Loucy (cell line): ENCODE measurements around the gene DDX17.

Experiments
- H2AFZ ChIP-seq: fragments of 200-600 bp; sonication (generic); 2 replicates; pipeline ENCODE4 v1.6.0; 2016; ENCODE audit warnings: antibody characterized with exemption, mild to moderate bottlenecking, low read length, moderate library complexity
- H3F3A ChIP-seq: fragments of 200-600 bp; 2 replicates; pipeline ENCODE4 v1.6.0; 2016; ENCODE audit warnings: antibody characterized with exemption, low read depth, mild to moderate bottlenecking
- H3K27me3 ChIP-seq: fragments of 200-600 bp; sonication (generic); 2 replicates; pipeline ENCODE4 v1.6.1; 2014; ENCODE audit warnings: low read length, mild to moderate bottlenecking; ENCODE audit not compliant: insufficient read depth, poor library complexity, severe bottlenecking
- H3K36me3 ChIP-seq: fragments of 200-600 bp; sonication (generic); 2 replicates; pipeline ENCODE4 v1.6.1; 2016; ENCODE audit warnings: low read length; ENCODE audit not compliant: insufficient read depth
- H3K4me1 ChIP-seq: fragments of 200-600 bp; sonication (generic); 2 replicates; pipeline ENCODE4 v1.5.1; 2014; ENCODE audit warnings: low read length, mild to moderate bottlenecking; ENCODE audit not compliant: insufficient read depth, poor library complexity, severe bottlenecking
- H3K4me2 ChIP-seq: fragments of 200-600 bp; sonication (generic); 2 replicates; pipeline ENCODE4 v1.6.0; 2014; ENCODE audit warnings: antibody characterized with exemption, low read length, low read depth, mild to moderate bottlenecking; ENCODE audit not compliant: poor library complexity, severe bottlenecking
- H3K4me3 ChIP-seq: fragments of 200-600 bp; sonication (generic); 2 replicates; pipeline ENCODE4 v1.5.1; 2014; ENCODE audit warnings: low read length, mild to moderate bottlenecking, mixed read lengths; ENCODE audit not compliant: poor library complexity, severe bottlenecking
- H3K79me2 ChIP-seq: fragments of 200-600 bp; sonication (generic); 2 replicates; pipeline ENCODE4 v1.6.1; 2014; ENCODE audit warnings: low read length; ENCODE audit not compliant: insufficient read depth
- H3K9ac ChIP-seq: fragments of 200-600 bp; sonication (generic); 2 replicates; pipeline ENCODE4 v1.6.0; 2014; ENCODE audit warnings: mild to moderate bottlenecking, low read depth, low read length, moderate library complexity; ENCODE audit not compliant: poor library complexity, severe bottlenecking
- H3K9me2 ChIP-seq: fragments of 200-600 bp; sonication (generic); replicated peaks from 2 replicates; pipeline ENCODE4 v1.6.1; 2016; ENCODE audit warnings: low read depth, low read length, mixed read lengths
- H3K9me3 ChIP-seq: fragments of 200-600 bp; sonication (generic); 2 replicates; pipeline ENCODE4 v1.6.1; 2014; ENCODE audit warnings: mild to moderate bottlenecking, antibody characterized with exemption, low read length, low read depth; ENCODE audit not compliant: insufficient read depth
- H4K20me1 ChIP-seq: fragments of 200-600 bp; sonication (generic); 2 replicates; pipeline ENCODE4 v1.6.0; 2014; ENCODE audit warnings: antibody characterized with exemption, low read length, mild to moderate bottlenecking; ENCODE audit not compliant: insufficient read depth, poor library complexity, severe bottlenecking
- CTCF ChIP-seq: fragments of 200-600 bp; sonication (generic); conservative IDR thresholded peaks from 2 replicates; pipeline ENCODE4 v1.5.1; 2014; ENCODE audit warnings: mild to moderate bottlenecking, antibody characterized with exemption, low read length
- EZH2phosphoT487 ChIP-seq: fragments of 200-600 bp; IDR thresholded peaks from 2 replicates; pipeline ENCODE4 v1.6.1; 2018; ENCODE audit warnings: antibody characterized with exemption, mild to moderate bottlenecking, moderate library complexity, borderline replicate concordance

Gene DDX17

GRCh38 chr22:38455530-38456271, 50.4 kb downstream of the DDX17 start:
- Histone ChIP-seq H3K27me3 (no peaks in the 10 kb centered on the region), H3K9ac (no peak overlapping the region), H3K36me3 (no peaks in the 10 kb centered on the region), H3K4me2 (no peak overlapping the region), H3F3A (no peaks in the 10 kb centered on the region), H3K9me2 (no peaks in the 10 kb centered on the region), H3K9me3 (no peaks in the 10 kb centered on the region), H4K20me1 (no peaks in the 10 kb centered on the region), H3K4me3 (no peak overlapping the region), H3K4me1 (no peaks in the 10 kb centered on the region), H2AFZ (no peak overlapping the region), H3K79me2 (no peaks in the 10 kb centered on the region)
- no peak for TF ChIP-seq EZH2phosphoT487
- TF ChIP-seq CTCF, result no peak

GRCh38 chr22:38455076-38455529, 51.0 kb downstream of the DDX17 start, which contains the start of gene KCNJ4:
Gene KCNJ4, minus strand, starts transcription at chr22:38455199. Its CDS starts 27,067 bp downstream, at chr22:38428132.
- no peaks in the 10 kb centered on the region for H3K79me2 ChIP-seq
- H3K36me3 ChIP-seq, result no peaks in the 10 kb centered on the region
- H3K4me3 ChIP-seq, result no peak within 1 kb of the TSS
- no peaks in the 10 kb centered on the region for H3K27me3 ChIP-seq
- no peaks in the 10 kb centered on the region for H3K4me1 ChIP-seq
- no peaks in the 10 kb centered on the region for H4K20me1 ChIP-seq
- H3K9me2 ChIP-seq, result no peaks in the 10 kb centered on the region
- no peak within 1 kb of the TSS for H3K4me2 ChIP-seq
- no peak within 1 kb of the TSS for H2AFZ ChIP-seq
- H3K9me3 ChIP-seq, result no peaks in the 10 kb centered on the region
- no peak within 1 kb of the TSS for H3K9ac ChIP-seq
- no peaks in the 10 kb centered on the region for H3F3A ChIP-seq
- no peak for TF ChIP-seq CTCF
- no peak for TF ChIP-seq EZH2phosphoT487

DNA sequence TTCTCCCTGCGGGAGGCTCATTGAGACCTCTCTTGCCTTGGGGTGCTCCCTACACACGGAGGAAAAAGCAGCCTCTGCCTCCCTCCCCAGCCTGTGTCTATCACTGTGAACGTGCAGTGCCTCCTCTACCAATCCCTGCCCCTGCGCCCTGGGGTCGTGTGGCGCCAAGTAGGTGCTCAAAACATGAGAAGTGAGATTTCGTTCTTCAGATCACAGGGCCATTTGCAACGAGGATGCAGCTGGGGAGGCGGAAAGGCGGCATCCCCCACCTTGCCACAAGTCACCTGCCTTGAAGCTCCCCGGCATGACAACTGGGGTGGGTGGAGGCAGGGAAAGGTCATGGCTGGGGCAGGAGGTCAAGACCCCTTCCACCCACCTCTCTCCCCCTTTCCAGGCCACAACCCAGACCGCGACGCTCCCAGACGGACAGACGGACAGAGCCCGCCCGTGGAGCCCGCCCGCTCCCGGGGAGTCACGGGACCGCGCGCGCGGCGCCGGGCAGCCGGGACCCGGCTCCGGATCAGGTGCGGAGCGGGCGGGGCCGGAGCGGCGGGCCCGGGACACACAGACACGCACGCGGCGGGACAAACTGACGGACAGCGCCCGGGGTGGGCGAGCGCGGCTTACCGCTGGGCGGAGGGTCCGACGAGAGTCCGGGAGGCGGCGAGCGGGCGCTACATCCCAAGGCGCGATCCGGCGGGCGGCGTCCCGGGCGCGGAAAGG, 51.6 kb downstream of the DDX17 start:
- Histone ChIP-seq H3K9me3 (no peaks in the 10 kb centered on the region), H2AFZ (no peak overlapping the region), H3K9me2 (no peaks in the 10 kb centered on the region), H3K4me3 (no peak overlapping the region), H3K9ac (no peak overlapping the region), H4K20me1 (no peaks in the 10 kb centered on the region), H3K36me3 (no peaks in the 10 kb centered on the region), H3F3A (no peaks in the 10 kb centered on the region), H3K27me3 (no peaks in the 10 kb centered on the region), H3K79me2 (no peaks in the 10 kb centered on the region), H3K4me1 (no peaks in the 10 kb centered on the region), H3K4me2 (no peak overlapping the region)
- TF ChIP-seq EZH2phosphoT487 (no peak), CTCF (no peak)
